T-helper 2 cell treated with Interferon-gamma antibody and Interleukin-4, amounts not matched to agents 5 μg/mL and 100 μg/mL, for 36 hours (primary cell): ENCODE measurements around the gene LYPD6B.

Source experiments
- DNase-seq: peaks from one replicate; pipeline ENCODE4 v3.0.0; 2021; ENCODE audit warnings: low spot score
- H3K27ac Mint-ChIP-seq: one replicate; pipeline ENCODE4 v1.8.0; 2021; ENCODE audit warnings: mild to moderate bottlenecking, mixed read lengths
- H3K27me3 Mint-ChIP-seq: one replicate; pipeline ENCODE4 v1.8.0; 2021; ENCODE audit warnings: low read depth, mixed read lengths
- H3K36me3 Mint-ChIP-seq: one replicate; pipeline ENCODE4 v1.8.0; 2021; ENCODE audit warnings: low read depth, mixed read lengths
- H3K4me1 Mint-ChIP-seq: one replicate; pipeline ENCODE4 v1.8.0; 2021; ENCODE audit warnings: low read depth, mixed read lengths
- H3K4me3 Mint-ChIP-seq: one replicate; pipeline ENCODE4 v1.8.0; 2022; ENCODE audit warnings: mild to moderate bottlenecking, moderate library complexity, mixed read lengths
- H3K9me3 Mint-ChIP-seq: one replicate; pipeline ENCODE4 v1.8.0; 2021; ENCODE audit warnings: mixed read lengths

LYPD6B gene

DNA sequence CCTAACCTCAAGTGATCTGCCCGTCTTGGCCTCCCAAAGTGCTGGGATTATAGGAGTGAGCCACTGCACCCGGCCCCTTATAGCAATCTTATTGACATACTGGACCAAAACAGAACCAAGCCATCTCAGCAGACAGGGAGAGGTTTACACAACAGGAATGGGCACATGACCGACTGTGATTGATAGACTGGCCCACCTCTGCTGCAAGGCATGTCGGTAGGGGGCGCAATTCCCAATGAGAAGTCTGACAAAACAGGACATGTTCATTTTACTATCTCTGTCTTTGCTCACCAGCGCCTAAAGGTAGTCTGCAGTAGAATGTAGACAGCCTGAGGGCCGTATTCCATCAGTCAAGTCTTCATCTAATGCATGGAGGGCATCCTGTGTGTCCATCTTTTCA is 2.0 kb downstream of the LYPD6B start:
- Mint-ChIP-seq H3K27ac (no peak overlapping the region), H3K9me3 (peaks cover under 1% of the 10 kb centered on the region), H3K36me3 (no peaks in the 10 kb centered on the region), H3K4me3 (no peak overlapping the region), H3K4me1 (peaks cover 1% of the 10 kb centered on the region), H3K27me3 (peaks cover 79% of the 10 kb centered on the region)
- DNase-seq: peak; percentile 27

DNA sequence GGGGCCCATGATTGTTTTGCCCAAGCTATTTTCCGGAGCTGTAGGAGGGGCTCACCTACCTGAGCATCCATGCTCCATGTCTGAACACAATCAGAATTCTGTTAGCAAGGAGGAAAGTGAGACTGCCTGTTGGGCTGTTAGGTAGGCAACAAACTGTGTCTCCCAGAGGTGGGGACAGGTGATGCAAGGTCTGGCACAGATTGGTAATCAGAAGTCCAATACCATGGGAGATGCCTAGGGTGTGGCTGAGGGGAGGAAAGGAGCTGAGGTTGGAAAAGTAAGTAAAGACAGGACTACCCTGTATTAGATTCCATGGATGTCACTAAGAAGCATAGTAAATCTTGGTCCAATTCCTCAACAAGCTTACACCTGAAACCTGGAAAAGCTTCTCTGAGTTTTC is 3.0 kb downstream of the LYPD6B start:
- no peak overlapping the region for H3K4me3 Mint-ChIP-seq
- DNase-seq: no peak
- H3K27me3 Mint-ChIP-seq: peaks cover 80% of the 10 kb centered on the region
- H3K36me3 Mint-ChIP-seq: no peaks in the 10 kb centered on the region
- no peak overlapping the region for H3K27ac Mint-ChIP-seq
- peaks cover 1% of the 10 kb centered on the region for H3K4me1 Mint-ChIP-seq
- peaks cover 9% of the 10 kb centered on the region for H3K9me3 Mint-ChIP-seq

- H3K4me3 Mint-ChIP-seq: no peak overlapping the region
- peaks cover 16% of the 10 kb centered on the region for H3K9me3 Mint-ChIP-seq
- peaks cover 74% of the 10 kb centered on the region for H3K27me3 Mint-ChIP-seq
Measured at GRCh38 chr2:149042881-149043280, 4.4 kb downstream of the LYPD6B start.

GRCh38 chr2:149044500-149044899 is 6.0 kb downstream of the LYPD6B start:
- Mint-ChIP-seq H3K36me3 (no peaks in the 10 kb centered on the region), H3K9me3 (peaks cover 20% of the 10 kb centered on the region), H3K27ac (no peak overlapping the region), H3K4me3 (no peak overlapping the region), H3K4me1 (peaks cover 1% of the 10 kb centered on the region), H3K27me3 (peaks cover 69% of the 10 kb centered on the region)
- DNase-seq: no peak

More at GRCh38 chr2:149042881-149043280, 4.4 kb downstream of the LYPD6B start:
- H3K27ac Mint-ChIP-seq: no peak overlapping the region
- DNase-seq: no peak
- no peaks in the 10 kb centered on the region for H3K36me3 Mint-ChIP-seq
- H3K4me1 Mint-ChIP-seq: peaks cover 1% of the 10 kb centered on the region

- H3K9me3 Mint-ChIP-seq: peaks cover 20% of the 10 kb centered on the region
- peaks cover 50% of the 10 kb centered on the region for H3K27me3 Mint-ChIP-seq
- peaks cover 2% of the 10 kb centered on the region for H3K4me1 Mint-ChIP-seq
- no peak overlapping the region for H3K27ac Mint-ChIP-seq
- no peak for DNase-seq
- H3K4me3 Mint-ChIP-seq: no peak overlapping the region
- no peaks in the 10 kb centered on the region for H3K36me3 Mint-ChIP-seq
Measured at GRCh38 chr2:149047118-149047517, 8.6 kb downstream of the LYPD6B start.

DNA sequence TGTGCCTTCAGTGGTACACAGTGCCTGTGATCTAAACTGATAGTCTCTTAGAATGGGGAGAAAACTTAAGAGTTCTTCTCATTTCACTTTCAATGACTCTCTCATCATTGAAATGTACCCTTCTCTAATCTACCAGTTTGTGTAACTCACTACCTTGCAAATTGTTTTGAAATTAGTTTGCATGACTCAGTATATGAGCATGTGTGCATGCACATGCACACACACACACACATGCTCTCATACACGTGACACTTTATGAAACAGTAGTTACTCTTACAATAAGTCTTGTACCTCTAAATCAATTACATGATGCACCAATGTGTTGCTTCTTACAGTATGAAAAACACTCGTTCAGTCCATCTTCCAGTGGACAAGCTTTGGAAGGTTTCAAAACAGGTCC is 10.6 kb downstream of the LYPD6B start:
- Mint-ChIP-seq H3K9me3 (peaks cover 20% of the 10 kb centered on the region), H3K27me3 (peaks cover 34% of the 10 kb centered on the region), H3K36me3 (no peaks in the 10 kb centered on the region), H3K4me3 (no peak overlapping the region), H3K27ac (no peak overlapping the region), H3K4me1 (peaks cover 2% of the 10 kb centered on the region)
- DNase-seq: no peak

- H3K4me1 Mint-ChIP-seq: peaks cover 2% of the 10 kb centered on the region
- H3K9me3 Mint-ChIP-seq: peaks cover 20% of the 10 kb centered on the region
- H3K4me3 Mint-ChIP-seq: no peak overlapping the region
- H3K36me3 Mint-ChIP-seq: no peaks in the 10 kb centered on the region
- DNase-seq: no peak
- H3K27me3 Mint-ChIP-seq: peaks cover 26% of the 10 kb centered on the region
- no peak overlapping the region for H3K27ac Mint-ChIP-seq
Measured at GRCh38 chr2:149050188-149050587, 11.7 kb downstream of the LYPD6B start.

DNA sequence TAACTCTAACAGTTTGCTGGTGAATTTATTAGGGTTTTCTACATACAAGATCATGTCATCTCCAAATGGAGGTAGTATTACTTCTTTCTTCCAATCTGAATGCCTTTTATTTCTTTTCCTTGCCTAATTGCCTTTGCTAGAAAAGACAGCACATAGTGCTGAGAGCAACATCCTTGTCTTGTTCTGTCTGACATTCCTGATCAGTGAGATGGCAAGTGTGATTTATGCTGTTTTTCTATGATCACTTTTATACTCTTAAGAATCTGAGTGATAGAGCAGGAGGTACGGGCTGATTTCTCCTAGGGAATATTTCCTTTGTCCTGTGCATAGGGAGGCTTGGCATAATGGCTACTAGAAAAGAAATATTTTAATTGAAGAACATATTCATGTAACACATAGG is 17.3 kb downstream of the LYPD6B start:
- H3K27ac Mint-ChIP-seq: no peak overlapping the region
- H3K36me3 Mint-ChIP-seq: no peaks in the 10 kb centered on the region
- no peak for DNase-seq

DNA sequence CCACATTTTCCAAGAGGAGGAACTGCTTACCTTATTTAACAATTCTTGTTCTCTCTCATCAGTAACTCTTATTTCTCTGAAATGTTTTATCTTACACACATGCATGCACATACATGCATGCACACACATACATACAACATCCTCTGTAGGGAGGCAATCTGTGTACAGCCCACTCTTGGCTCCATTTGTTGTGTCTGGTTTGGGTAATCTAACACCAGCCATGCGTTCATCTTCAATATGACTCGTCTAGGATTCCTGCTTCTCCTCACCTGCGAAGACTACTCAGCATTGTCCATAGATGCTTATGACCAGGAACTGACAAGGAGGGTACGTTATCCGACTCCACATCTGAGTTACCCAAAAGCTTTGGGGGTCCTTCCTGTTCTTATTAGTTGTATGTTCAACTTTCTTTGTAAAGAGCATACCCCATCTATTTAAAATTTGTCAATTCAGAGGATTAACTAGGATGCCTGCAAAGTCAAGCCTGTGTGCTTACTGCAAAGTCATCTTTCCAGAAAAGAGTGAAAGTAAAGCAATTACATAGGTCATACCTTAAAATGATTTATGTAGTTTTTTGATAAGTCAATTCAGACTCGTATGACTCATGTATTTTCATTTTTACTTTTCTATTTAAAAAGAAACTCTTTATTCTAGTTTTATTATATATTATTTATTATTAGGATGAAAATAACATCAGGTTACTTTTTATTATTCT is 18.2 kb downstream of the LYPD6B start:
- Mint-ChIP-seq H3K36me3 (no peaks in the 10 kb centered on the region), H3K4me3 (no peak overlapping the region)

More for the DNA sequence above, 17.3 kb downstream of the LYPD6B start:
- Mint-ChIP-seq H3K27me3 (peaks cover 13% of the 10 kb centered on the region), H3K9me3 (no peaks in the 10 kb centered on the region), H3K4me3 (no peak overlapping the region), H3K4me1 (no peaks in the 10 kb centered on the region)

GRCh38 chr2:149057401-149057800 is 18.9 kb downstream of the LYPD6B start:
- no peaks in the 10 kb centered on the region for H3K4me1 Mint-ChIP-seq
- no peak overlapping the region for H3K27ac Mint-ChIP-seq
- H3K36me3 Mint-ChIP-seq: no peaks in the 10 kb centered on the region
- H3K27me3 Mint-ChIP-seq: peaks cover 18% of the 10 kb centered on the region
- no peak overlapping the region for H3K4me3 Mint-ChIP-seq
- H3K9me3 Mint-ChIP-seq: no peaks in the 10 kb centered on the region
- DNase-seq: no peak

More for the DNA sequence above, 18.2 kb downstream of the LYPD6B start:
- Mint-ChIP-seq H3K4me1 (no peaks in the 10 kb centered on the region), H3K27ac (no peak overlapping the region), H3K9me3 (no peaks in the 10 kb centered on the region), H3K27me3 (peaks cover 18% of the 10 kb centered on the region)
- DNase-seq: no peak

DNA sequence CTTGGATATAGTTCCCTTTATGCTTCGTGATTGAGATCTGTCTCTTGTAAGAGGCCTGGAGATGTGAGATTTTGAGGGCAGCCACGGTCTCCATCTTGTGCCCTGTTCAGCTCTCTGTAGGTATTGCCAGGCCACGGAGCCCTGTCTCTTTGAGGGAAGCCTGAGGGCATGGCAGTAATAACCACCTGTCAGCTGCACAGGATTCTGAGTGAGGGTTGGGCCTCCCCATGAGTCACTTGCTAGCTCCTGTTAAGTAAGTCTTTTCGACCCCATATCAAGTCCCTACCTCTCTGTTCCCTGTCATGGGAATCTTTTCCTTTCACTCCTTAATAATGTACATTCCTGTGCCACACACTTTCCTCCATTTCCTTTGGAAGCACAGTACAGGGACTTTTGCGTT is 20.4 kb downstream of the LYPD6B start:
- peaks cover 18% of the 10 kb centered on the region for H3K27me3 Mint-ChIP-seq
- no peaks in the 10 kb centered on the region for H3K9me3 Mint-ChIP-seq
- no peaks in the 10 kb centered on the region for H3K36me3 Mint-ChIP-seq
- no peaks in the 10 kb centered on the region for H3K4me1 Mint-ChIP-seq
- no peak overlapping the region for H3K4me3 Mint-ChIP-seq
- DNase-seq: no peak
- H3K27ac Mint-ChIP-seq: no peak overlapping the region

GRCh38 chr2:149059822-149060221 is 21.3 kb downstream of the LYPD6B start:
- H3K36me3 Mint-ChIP-seq: no peaks in the 10 kb centered on the region
- no peak for DNase-seq
- H3K27ac Mint-ChIP-seq: no peak overlapping the region
- peaks cover 18% of the 10 kb centered on the region for H3K27me3 Mint-ChIP-seq
- H3K4me3 Mint-ChIP-seq: no peak overlapping the region
- no peaks in the 10 kb centered on the region for H3K9me3 Mint-ChIP-seq
- H3K4me1 Mint-ChIP-seq: no peaks in the 10 kb centered on the region

- Mint-ChIP-seq H3K4me1 (no peaks in the 10 kb centered on the region), H3K36me3 (no peaks in the 10 kb centered on the region), H3K27ac (no peak overlapping the region), H3K9me3 (no peaks in the 10 kb centered on the region), H3K27me3 (peaks cover 12% of the 10 kb centered on the region), H3K4me3 (no peak overlapping the region)
- no peak for DNase-seq
Measured at GRCh38 chr2:149061133-149061745, 22.7 kb downstream of the LYPD6B start.

DNA sequence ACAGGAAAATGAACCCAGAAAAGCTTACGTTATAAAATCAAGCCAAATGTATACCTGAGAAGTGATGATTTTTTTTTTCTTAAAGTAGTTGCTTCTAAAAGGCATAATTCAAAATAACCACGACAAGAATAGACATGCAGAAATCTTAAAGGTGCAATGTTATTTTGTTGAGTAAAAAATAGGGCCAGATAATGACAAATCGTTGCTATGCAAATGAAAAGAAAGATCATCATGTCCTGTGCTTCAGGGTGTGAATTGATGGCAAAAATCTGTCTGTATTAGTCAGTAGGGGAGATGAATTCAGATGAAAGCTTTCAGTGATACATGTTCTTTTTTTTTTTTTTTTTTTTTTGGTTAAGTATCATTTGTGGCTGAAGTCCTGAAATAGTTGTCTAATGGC is 24.0 kb downstream of the LYPD6B start:
- no peak overlapping the region for H3K27ac Mint-ChIP-seq
- H3K36me3 Mint-ChIP-seq: no peaks in the 10 kb centered on the region
- no peaks in the 10 kb centered on the region for H3K9me3 Mint-ChIP-seq
- DNase-seq: no peak
- H3K4me3 Mint-ChIP-seq: no peak overlapping the region
- no peaks in the 10 kb centered on the region for H3K4me1 Mint-ChIP-seq
- H3K27me3 Mint-ChIP-seq: peaks cover 10% of the 10 kb centered on the region

GRCh38 chr2:149063177-149063576 is 24.7 kb downstream of the LYPD6B start:
- Mint-ChIP-seq H3K9me3 (no peaks in the 10 kb centered on the region), H3K27ac (no peak overlapping the region), H3K36me3 (no peaks in the 10 kb centered on the region), H3K4me1 (no peaks in the 10 kb centered on the region), H3K27me3 (peaks cover 10% of the 10 kb centered on the region), H3K4me3 (no peak overlapping the region)
- no peak for DNase-seq
